Adrenal gland (tissue), 12 donors: ENCODE data around the gene MC1R. TPM values are rescaled to one million over a fixed set of nuclear protein-coding genes. Genes with fewer than 3 reads are reported as not detected.

ENCODE experiments used
- DNase-seq, 7 donors: peaks; one replicate each; pipeline ENCODE4 v3.0.0-alpha.2; 2019 to 2020
- H3K27ac ChIP-seq, 5 donors: fragments of 200-600 bp; sonication (generic) in 4 of 5; 1 replicate in 3 of 5; 2 replicates in 2 of 5; pipeline versions ENCODE4 v1.5.1 to v1.8.0; 2016 to 2020; ENCODE audit warnings: mild to moderate bottlenecking in 1 of 5
- H3K27me3 ChIP-seq: fragments of 200-600 bp; 2 replicates; pipeline ENCODE4 v1.8.0; 2021
- H3K36me3 ChIP-seq, 2 donors: fragments of 200-600 bp; replicated peaks in 1 of 2; 1 replicate in 1 of 2; 2 replicates in 1 of 2; pipeline versions ENCODE4 v1.5.1 to v1.8.0; 2018 to 2022
- H3K4me1 ChIP-seq, 2 donors: fragments of 200-600 bp; replicated peaks in 1 of 2; 1 replicate in 1 of 2; 2 replicates in 1 of 2; pipeline versions ENCODE4 v1.5.1 to v1.8.0; 2018 to 2021
- H3K4me3 ChIP-seq, 4 donors: fragments of 200-600 bp; sonication (generic) in 3 of 4; one replicate each; pipeline ENCODE4 v1.5.1; 2016 to 2018
- H3K9me3 ChIP-seq, 3 donors: fragments of 200-600 bp; sonication (generic) in 1 of 3; replicated peaks in 1 of 3; 1 replicate in 2 of 3; 2 replicates in 1 of 3; pipeline versions ENCODE4 v1.5.1 to v1.8.0; 2016 to 2021
- CTCF ChIP-seq, 6 experiments: fragments of 450-650 bp in 4 of 6; fragments of 200-600 bp in 2 of 6; sonication (generic) in 1 of 6; IDR thresholded peaks; 1 replicate in 5 of 6; 2 replicates in 1 of 6; pipeline versions ENCODE4 v1.5.1 to v1.8.0; 2016 to 2021; ENCODE audit warnings: antibody characterized with exemption in 6 of 6, mild to moderate bottlenecking in 2 of 6, moderate library complexity in 1 of 6
- POLR2A ChIP-seq, 2 donors: fragments of 450-650 bp; IDR thresholded peaks; one replicate each; pipeline ENCODE4 v1.6.1; 2017; ENCODE audit warnings: antibody characterized with exemption in 2 of 2, mild to moderate bottlenecking in 2 of 2, moderate library complexity in 1 of 2
- WGBS, 4 donors: extraction: QIAGEN DNeasy Blood & Tissue Kit in 2 of 4; methylation state at CpG; one replicate each; pipeline versions ENCODE4 v1.1.5 to v1.1.7; 2013 to 2017; 5-methylcytosine and 5-hydroxymethylcytosine counted together
- intact Hi-C, 2 donors: fragments of 100-400 bp; cut with DNase I; formaldehyde crosslinking; loops; one replicate each; pipeline versions ENCODE4 v1.14.1 to v1.15.0; 2022 to 2023
- polyA plus RNA-seq, 3 donors: library from polyadenylated mRNA; stranded (reverse); fragments of 200-250 nt in 2 of 3; fragments of 350-450 nt in 1 of 3; fragmentation: Illumina TruSeq in 1 of 3; extraction: RNeasy Lipid Tissue Mini Kit (QIAGEN cat#74804) in 1 of 3; gene quantifications; one replicate each; pipeline ENCODE4 v1.2.3, GENCODE V29; 2013 to 2014
- total RNA-seq, 9 donors: library from RNA; depleted of rRNA in 4 of 9; stranded (reverse); fragments of >200 nt in 4 of 9; fragments of 120-200 nt in 1 of 9; fragmentation: NEBNext Ultra II Directional in 1 of 9; extraction: Animal tissue kit (Norgen Biotek cat#: 25700) in 1 of 9; gene quantifications; one replicate each; pipeline versions ENCODE4 v1.1.0 to v1.2.4, GENCODE V29; 2013 to 2023
- donor health status: healthy with polysubstance abuse.
- donor health status: Bipolar disorder and iron deficiency.
- donor health status: DM: yes; HTN: yes; CAD: no.
- donor health status: DM: no; HTN: no; CAD: no.
- donor health status: DM: no; HTN: no; CAD: no.
- donor health status: DM: yes; HTN: yes; CAD: no.

Gene MC1R
- total and polyA plus RNA-seq, 12 donors = 0.55 to 20.4 (median 6.2) TPM

- H3K4me1 ChIP-seq = no peaks in the 10 kb centered on the region
- TF ChIP-seq POLR2A (IDR thresholded peaks at IDR 0.05) = no peak
- no peak for TF ChIP-seq CTCF (IDR thresholded peaks at IDR 0.05)
- H3K27ac ChIP-seq = no peak overlapping the region
- DNase-seq = no peak
- H3K27me3 ChIP-seq = no peaks in the 10 kb centered on the region
- intact Hi-C loops = no loop called here
- 90 to 94% (median 91%) methylated on average over 11 to 19 of the region's 19 CpGs for WGBS, 4 donors
- peaks cover 0 to 71% of the 10 kb centered on the region in 2 donors for H3K36me3 ChIP-seq
- H3K4me3 ChIP-seq = no peak overlapping the region
- H3K9me3 ChIP-seq = no peaks in the 10 kb centered on the region
These were observed 14.7 kb upstream of the MC1R start for GRCh38 chr16:89903908-89904515.

- Histone ChIP-seq H3K9me3 (no peaks in the 10 kb centered on the region), H3K4me3 (no peak overlapping the region), H3K4me1 (peaks cover 0 to 2% of the 10 kb centered on the region in 2 donors), H3K27ac (no peak overlapping the region), H3K27me3 (no peaks in the 10 kb centered on the region), H3K36me3 (peaks cover 0 to 69% of the 10 kb centered on the region in 2 donors)
- TF ChIP-seq CTCF (IDR thresholded peaks at IDR 0.05) (no peak), POLR2A (IDR thresholded peaks at IDR 0.05) (no peak)
- no peak for DNase-seq
- WGBS, 4 donors = 88 to 93% (median 90%) methylated on average over 17 to 31 of the region's 31 CpGs
- intact Hi-C loops = no loop called here
These were observed 13.8 kb upstream of the MC1R start for GRCh38 chr16:89904606-89905510.

- Histone ChIP-seq H3K27me3 (no peaks in the 10 kb centered on the region), H3K4me1 (peaks cover 0 to 5% of the 10 kb centered on the region in 2 donors), H3K36me3 (peaks cover 0 to 68% of the 10 kb centered on the region in 2 donors), H3K9me3 (no peaks in the 10 kb centered on the region), H3K27ac (no peak overlapping the region), H3K4me3 (no peak overlapping the region)
- no peak for TF ChIP-seq CTCF (IDR thresholded peaks at IDR 0.05)
- TF ChIP-seq POLR2A (IDR thresholded peaks at IDR 0.05) = no peak
- WGBS, 4 donors = 89 to 92% (median 90%) methylated on average over 3 to 23 of the region's 23 CpGs
- no peak for DNase-seq
- intact Hi-C loops = no loop called here
These were observed 13.0 kb upstream of the MC1R start for GRCh38 chr16:89905511-89906139.
